ENCODE data around the gene DDX54.

- TF ChIP-seq POLR2A (IDR thresholded peaks at IDR 0.05), result no peak
- TF ChIP-seq CTCF (IDR thresholded peaks at IDR 0.05), result peak; percentile 74 to 96 (median 83)
These were observed 10.6 kb downstream of the DDX54 start for GRCh38 chr12:113174461-113175384.
